HG03280 (cell line): ENCODE results near the gene TIMMDC1.

Experiments
- ATAC-seq: cut with Tn5 transposase; IDR thresholded peaks from one replicate; pipeline ENCODE4 v1.9.1; 2021; ENCODE audit warnings: mild to moderate bottlenecking, moderate library complexity; ENCODE audit not compliant: unreplicated experiment

The TIMMDC1 gene

GRCh38 chr3:119498186-119499011 lies at the start of gene TIMMDC1:
TSS of gene TIMMDC1 (plus strand) at chr3:119498547. CDS start at chr3:119498734, 187 bp downstream.
- ATAC-seq: peak; percentile 99

GRCh38 chr3:119453822-119454221 lies 44.5 kb upstream of the TIMMDC1 start:
- no peak for ATAC-seq

- ATAC-seq: no peak
Observed at GRCh38 chr3:119456469-119456868, 41.9 kb upstream of the TIMMDC1 start.

- no peak for ATAC-seq
Observed at GRCh38 chr3:119457246-119457645, 41.1 kb upstream of the TIMMDC1 start.

- ATAC-seq: peak; percentile 91
Observed at GRCh38 chr3:119463171-119464169, 34.9 kb upstream of the TIMMDC1 start, which contains the start of gene TMEM39A. TSS of gene TMEM39A (minus strand) at chr3:119463615. CDS start at chr3:119462074, 1,541 bp downstream.

- ATAC-seq: no peak
Observed at GRCh38 chr3:119468041-119468440, 30.3 kb upstream of the TIMMDC1 start.

GRCh38 chr3:119469418-119470189 lies 28.7 kb upstream of the TIMMDC1 start:
- no peak for ATAC-seq

GRCh38 chr3:119470866-119471265 lies 27.5 kb upstream of the TIMMDC1 start:
- no peak for ATAC-seq

GRCh38 chr3:119481079-119481478 lies 17.3 kb upstream of the TIMMDC1 start:
- ATAC-seq: no peak

- ATAC-seq: no peak
Observed at GRCh38 chr3:119483101-119483500, 15.2 kb upstream of the TIMMDC1 start.

- ATAC-seq: no peak
Observed at GRCh38 chr3:119485563-119485962, 12.8 kb upstream of the TIMMDC1 start.

- no peak for ATAC-seq
Observed at GRCh38 chr3:119490153-119490552, 8.2 kb upstream of the TIMMDC1 start.

- no peak for ATAC-seq
Observed at GRCh38 chr3:119492128-119492527, 6.2 kb upstream of the TIMMDC1 start.

- no peak for ATAC-seq
Observed at GRCh38 chr3:119492810-119493209, 5.5 kb upstream of the TIMMDC1 start.

- no peak for ATAC-seq
Observed at GRCh38 chr3:119494597-119494996, 3.8 kb upstream of the TIMMDC1 start.

- peak; percentile 14 for ATAC-seq
Observed at GRCh38 chr3:119497820-119498185, 544 bp upstream of the TIMMDC1 start.

GRCh38 chr3:119500265-119500664 lies 1.9 kb downstream of the TIMMDC1 start:
- ATAC-seq: no peak

- no peak for ATAC-seq
Observed at GRCh38 chr3:119500901-119501300, 2.6 kb downstream of the TIMMDC1 start.

- ATAC-seq: no peak
Observed at GRCh38 chr3:119506631-119507030, 8.3 kb downstream of the TIMMDC1 start.

- no peak for ATAC-seq
Observed at GRCh38 chr3:119507404-119507803, 9.1 kb downstream of the TIMMDC1 start.
